ENCODE measurements around the gene NADSYN1. TPM values are rescaled to one million over a fixed set of nuclear protein-coding genes. Genes with fewer than 3 reads are reported as not detected.
A peak's percentile ranks its signal among the peaks of the same experiment; 100 is the strongest.
"Not testable (repeated sequence)": the region's sequence is repeated elsewhere in the genome, so short reads cannot be mapped to it uniquely, and the experiment has no call there.

The NADSYN1 gene
- total RNA-seq, 1 donor, result 130 TPM

- DNase-seq (ENCODE audit: low read depth in 2 of 3, low spot score in 2 of 3), result no peak
Measured at GRCh38 chr11:71518506-71519471, 65.8 kb downstream of the NADSYN1 start.

- no peak for DNase-seq (ENCODE audit: low read depth in 2 of 3, low spot score in 2 of 3)
Measured at GRCh38 chr11:71519546-71519945, 66.5 kb downstream of the NADSYN1 start.

GRCh38 chr11:71525188-71525937 is 72.4 kb downstream of the NADSYN1 start:
- DNase-seq (ENCODE audit: low read depth in 2 of 3, low spot score in 2 of 3), result no peak

GRCh38 chr11:71525938-71526495 is 73.0 kb downstream of the NADSYN1 start:
- DNase-seq (ENCODE audit: low read depth in 2 of 3, low spot score in 2 of 3), result no peak

GRCh38 chr11:71526796-71527575 is 74.0 kb downstream of the NADSYN1 start, which contains the start of gene KRTAP5-7:
KRTAP5-7 (plus strand) TSS chr11:71527267; CDS start chr11:71527301, 34 bp downstream.
- DNase-seq (ENCODE audit: low read depth in 2 of 3, low spot score in 2 of 3), result not testable (repeated sequence)

- DNase-seq (ENCODE audit: low read depth in 2 of 3, low spot score in 2 of 3), result no peak
Measured at GRCh38 chr11:71527576-71528210, 74.7 kb downstream of the NADSYN1 start.

GRCh38 chr11:71530602-71531001 is 77.6 kb downstream of the NADSYN1 start:
- DNase-seq (ENCODE audit: low read depth in 2 of 3, low spot score in 2 of 3), result no peak

- DNase-seq (ENCODE audit: low read depth in 2 of 3, low spot score in 2 of 3), result no peak
Measured at GRCh38 chr11:71532036-71532610, 79.1 kb downstream of the NADSYN1 start.

GRCh38 chr11:71534711-71535608 is 82.0 kb downstream of the NADSYN1 start:
- DNase-seq (ENCODE audit: low read depth in 2 of 3, low spot score in 2 of 3), result peak in 2 of 3 donors; percentile 14 to 58

GRCh38 chr11:71535825-71536224 is 82.8 kb downstream of the NADSYN1 start:
- DNase-seq (ENCODE audit: low read depth in 2 of 3, low spot score in 2 of 3), result no peak

GRCh38 chr11:71537537-71537936 is 84.5 kb downstream of the NADSYN1 start:
- DNase-seq (ENCODE audit: low read depth in 2 of 3, low spot score in 2 of 3), result no peak

- DNase-seq (ENCODE audit: low read depth in 2 of 3, low spot score in 2 of 3), result not testable (repeated sequence)
Measured at GRCh38 chr11:71537977-71538665, 85.1 kb downstream of the NADSYN1 start, which contains the start of gene KRTAP5-8. KRTAP5-8 (plus strand) TSS chr11:71538025; CDS start chr11:71538056, 31 bp downstream.

- DNase-seq (ENCODE audit: low read depth in 2 of 3, low spot score in 2 of 3), result no peak
Measured at GRCh38 chr11:71538666-71538990, 85.6 kb downstream of the NADSYN1 start.

- no peak for DNase-seq (ENCODE audit: low read depth in 2 of 3, low spot score in 2 of 3)
Measured at GRCh38 chr11:71539017-71539416, 86.0 kb downstream of the NADSYN1 start.

GRCh38 chr11:71539971-71540370 is 87.0 kb downstream of the NADSYN1 start:
- not testable (repeated sequence) for DNase-seq (ENCODE audit: low read depth in 2 of 3, low spot score in 2 of 3)

GRCh38 chr11:71540521-71541304 is 87.7 kb downstream of the NADSYN1 start:
- not testable (repeated sequence) for DNase-seq (ENCODE audit: low read depth in 2 of 3, low spot score in 2 of 3)

- DNase-seq (ENCODE audit: low read depth in 2 of 3, low spot score in 2 of 3), result no peak
Measured at GRCh38 chr11:71542382-71542781, 89.4 kb downstream of the NADSYN1 start.

Data from hematopoietic multipotent progenitor cell (in vitro differentiated cells).